Rectal smooth muscle tissue (tissue), 1 donor: ENCODE data around the gene AKNAD1.

Experiments
- H3K27ac ChIP-seq: one replicate; pipeline ENCODE4 v1.7.0; 2013; ENCODE audit warnings: low read depth, low read length, inconsistent platforms
- H3K27me3 ChIP-seq: one replicate; pipeline ENCODE4 v1.7.0; 2013; ENCODE audit warnings: low read length; ENCODE audit not compliant: control insufficient read depth, insufficient read depth
- H3K36me3 ChIP-seq: one replicate; pipeline ENCODE4 v1.7.0; 2013; ENCODE audit warnings: low read length; ENCODE audit not compliant: control insufficient read depth, insufficient read depth
- H3K4me1 ChIP-seq: one replicate; pipeline ENCODE4 v1.7.0; 2013; ENCODE audit warnings: low read length; ENCODE audit not compliant: control insufficient read depth, insufficient read depth
- H3K4me3 ChIP-seq: one replicate; pipeline ENCODE4 v1.7.0; 2013; ENCODE audit warnings: low read length
- H3K9ac ChIP-seq: one replicate; pipeline ENCODE4 v1.7.0; 2013; ENCODE audit warnings: low read length

AKNAD1 gene

GRCh38 chr1:108842525-108843181 lies 14.2 kb downstream of the AKNAD1 start:
- Histone ChIP-seq H3K4me1 (peaks cover 32% of the 10 kb centered on the region), H3K27ac (peak overlapping the region; percentile 86), H3K36me3 (no peaks in the 10 kb centered on the region), H3K27me3 (no peaks in the 10 kb centered on the region), H3K4me3 (peak overlapping the region; percentile 13), H3K9ac (no peak overlapping the region)

GRCh38 chr1:108841703-108842102 lies 15.2 kb downstream of the AKNAD1 start:
- H3K4me3 ChIP-seq = no peak overlapping the region
- no peaks in the 10 kb centered on the region for H3K36me3 ChIP-seq
- no peak overlapping the region for H3K9ac ChIP-seq
- H3K27me3 ChIP-seq = no peaks in the 10 kb centered on the region
- H3K4me1 ChIP-seq = peaks cover 30% of the 10 kb centered on the region
- H3K27ac ChIP-seq = peak overlapping the region; percentile 86

GRCh38 chr1:108832929-108833328 lies 24.0 kb downstream of the AKNAD1 start:
- Histone ChIP-seq H3K36me3 (no peaks in the 10 kb centered on the region), H3K4me3 (no peak overlapping the region)

GRCh38 chr1:108831225-108831624 lies 25.7 kb downstream of the AKNAD1 start:
- no peaks in the 10 kb centered on the region for H3K27me3 ChIP-seq
- no peak overlapping the region for H3K9ac ChIP-seq
- H3K27ac ChIP-seq = peak overlapping the region; percentile 93
- H3K36me3 ChIP-seq = no peaks in the 10 kb centered on the region
- H3K4me3 ChIP-seq = no peak overlapping the region
- peaks cover 25% of the 10 kb centered on the region for H3K4me1 ChIP-seq

More at GRCh38 chr1:108832929-108833328, 24.0 kb downstream of the AKNAD1 start:
- Histone ChIP-seq H3K27me3 (no peaks in the 10 kb centered on the region), H3K27ac (no peak overlapping the region), H3K4me1 (peaks cover 23% of the 10 kb centered on the region), H3K9ac (no peak overlapping the region)

- no peaks in the 10 kb centered on the region for H3K36me3 ChIP-seq
- H3K9ac ChIP-seq = peak overlapping the region; percentile 49
- H3K4me3 ChIP-seq = peak overlapping the region; percentile 47
- H3K27ac ChIP-seq = peak overlapping the region; percentile 93
- H3K27me3 ChIP-seq = no peaks in the 10 kb centered on the region
- peaks cover 25% of the 10 kb centered on the region for H3K4me1 ChIP-seq
Measured at GRCh38 chr1:108830119-108831008, 26.5 kb downstream of the AKNAD1 start.

GRCh38 chr1:108829498-108829916 lies 27.4 kb downstream of the AKNAD1 start:
- Histone ChIP-seq H3K9ac (no peak overlapping the region), H3K4me1 (peaks cover 25% of the 10 kb centered on the region), H3K27me3 (no peaks in the 10 kb centered on the region), H3K27ac (peak overlapping the region; percentile 93), H3K36me3 (no peaks in the 10 kb centered on the region), H3K4me3 (no peak overlapping the region)

GRCh38 chr1:108828074-108828961 lies 28.6 kb downstream of the AKNAD1 start:
- Histone ChIP-seq H3K9ac (no peak overlapping the region), H3K4me3 (no peak overlapping the region), H3K27ac (peak overlapping the region; percentile 93), H3K27me3 (no peaks in the 10 kb centered on the region), H3K36me3 (no peaks in the 10 kb centered on the region), H3K4me1 (peaks cover 25% of the 10 kb centered on the region)

- H3K4me1 ChIP-seq = peaks cover 23% of the 10 kb centered on the region
- H3K4me3 ChIP-seq = no peak overlapping the region
- no peaks in the 10 kb centered on the region for H3K36me3 ChIP-seq
- no peaks in the 10 kb centered on the region for H3K27me3 ChIP-seq
- H3K9ac ChIP-seq = no peak overlapping the region
- H3K27ac ChIP-seq = no peak overlapping the region
Measured at GRCh38 chr1:108826081-108826635, 30.7 kb downstream of the AKNAD1 start.

GRCh38 chr1:108824051-108824450 lies 32.8 kb downstream of the AKNAD1 start:
- H3K4me1 ChIP-seq = peaks cover 10% of the 10 kb centered on the region
- H3K9ac ChIP-seq = no peak overlapping the region
- H3K36me3 ChIP-seq = no peaks in the 10 kb centered on the region
- no peak overlapping the region for H3K4me3 ChIP-seq
- no peaks in the 10 kb centered on the region for H3K27me3 ChIP-seq
- H3K27ac ChIP-seq = no peak overlapping the region

GRCh38 chr1:108823632-108824031 lies 33.3 kb downstream of the AKNAD1 start:
- H3K27ac ChIP-seq = no peak overlapping the region
- no peak overlapping the region for H3K4me3 ChIP-seq
- H3K9ac ChIP-seq = no peak overlapping the region
- peaks cover 8% of the 10 kb centered on the region for H3K4me1 ChIP-seq
- H3K27me3 ChIP-seq = no peaks in the 10 kb centered on the region
- H3K36me3 ChIP-seq = no peaks in the 10 kb centered on the region

- no peak overlapping the region for H3K4me3 ChIP-seq
- no peaks in the 10 kb centered on the region for H3K36me3 ChIP-seq
- H3K27ac ChIP-seq = no peak overlapping the region
- H3K27me3 ChIP-seq = no peaks in the 10 kb centered on the region
- no peak overlapping the region for H3K9ac ChIP-seq
- H3K4me1 ChIP-seq = peaks cover 22% of the 10 kb centered on the region
Measured at GRCh38 chr1:108819878-108820277, 37.0 kb downstream of the AKNAD1 start.

GRCh38 chr1:108817811-108818210 lies 39.1 kb downstream of the AKNAD1 start:
- H3K4me1 ChIP-seq = peaks cover 32% of the 10 kb centered on the region
- no peaks in the 10 kb centered on the region for H3K27me3 ChIP-seq
- H3K9ac ChIP-seq = no peak overlapping the region
- H3K27ac ChIP-seq = peak overlapping the region; percentile 14
- no peaks in the 10 kb centered on the region for H3K36me3 ChIP-seq
- H3K4me3 ChIP-seq = no peak overlapping the region
